Body of pancreas (tissue), 4 donors: ENCODE measurements around the gene STAT4. TPM values are rescaled to one million over a fixed set of nuclear protein-coding genes. Genes with fewer than 3 reads are reported as not detected.

Experiments
- ATAC-seq: fragments of 150-250 bp; one replicate; pipeline ENCODE4 v1.9.1; 2016
- DNase-seq, 4 donors: peaks; one replicate each; pipeline ENCODE4 v3.0.0-alpha.2; 2019
- H3K27ac ChIP-seq, 4 donors: fragments of 200-600 bp; sonication (generic); 1 replicate in 3 of 4; 2 replicates in 1 of 4; pipeline versions ENCODE4 v1.5.1 to v1.6.1; 2016 to 2019; ENCODE audit warnings: mild to moderate bottlenecking in 1 of 4, mixed read lengths in 1 of 4, moderate library complexity in 1 of 4
- H3K27me3 ChIP-seq, 2 donors: fragments of 200-600 bp; sonication (generic); one replicate each; pipeline ENCODE4 v1.6.0; 2016; ENCODE audit warnings: mild to moderate bottlenecking in 1 of 2
- H3K36me3 ChIP-seq, 2 donors: fragments of 200-600 bp; sonication (generic); replicated peaks in 1 of 2; 2 replicates each; pipeline ENCODE4 v1.5.1; 2016; ENCODE audit warnings: low read depth in 2 of 2; ENCODE audit not compliant: insufficient read depth in 1 of 2
- H3K4me1 ChIP-seq: fragments of 200-600 bp; sonication (generic); one replicate; pipeline ENCODE4 v1.6.0; 2016
- H3K4me3 ChIP-seq, 2 donors: fragments of 200-600 bp; sonication (generic); 1 replicate in 1 of 2; 2 replicates in 1 of 2; pipeline ENCODE4 v1.5.1; 2016 to 2019
- H3K9me3 ChIP-seq, 3 donors: fragments of 200-600 bp; sonication (generic); 1 replicate in 2 of 3; 2 replicates in 1 of 3; pipeline ENCODE4 v1.5.1; 2016
- CTCF ChIP-seq, 7 experiments: fragments of 450-650 bp in 4 of 7; fragments of 200-600 bp in 3 of 7; sonication (generic) in 3 of 7; IDR thresholded peaks; one replicate each; pipeline ENCODE4 v1.5.1; 2016 to 2019; ENCODE audit warnings: antibody characterized with exemption in 7 of 7
- POLR2A ChIP-seq, 3 donors: fragments of 450-650 bp; IDR thresholded peaks; one replicate each; pipeline ENCODE4 v1.6.1; 2016; ENCODE audit warnings: antibody characterized with exemption in 3 of 3, mild to moderate bottlenecking in 2 of 3
- WGBS, 2 donors: methylation state at CpG; one replicate each; pipeline ENCODE4 v1.1.5; 2017; 5-methylcytosine and 5-hydroxymethylcytosine counted together
- intact Hi-C: fragments of 100-400 bp; cut with DNase I; formaldehyde crosslinking; loops from one replicate; pipeline ENCODE4 v1.15.1; 2023
- total RNA-seq, 2 donors: library from RNA; depleted of rRNA; stranded (reverse); fragments of >200 nt; gene quantifications; one replicate each; pipeline ENCODE4 v1.1.0, GENCODE V29; 2016

Gene STAT4
- total RNA-seq, 2 donors from 2014 or later = 0.52 to 2.6 TPM

GRCh38 chr2:191013932-191014652, 136.7 kb downstream of the STAT4 start, which contains the start of gene STAT1:
Gene STAT1, minus strand, starts transcription at chr2:191014171. Its CDS starts 4,168 bp downstream, at chr2:191010003.
- Histone ChIP-seq H3K36me3 (no peaks in the 10 kb centered on the region), H3K9me3 (no peaks in the 10 kb centered on the region), H3K27me3 (no peaks in the 10 kb centered on the region), H3K4me3 (peak within 1 kb of the TSS; percentile 75 to 91), H3K27ac (peak within 1 kb of the TSS; percentile 91 to 99 (median 92)), H3K4me1 (peaks cover 33% of the 10 kb centered on the region)
- ATAC-seq = peak; percentile 97
- WGBS, 2 donors = 1% methylated on average over 21 to 68 of the region's 68 CpGs
- peak; percentile 92 to 95 (median 94) for DNase-seq
- intact Hi-C loops = no loop called here
- peak in 4 of 7 experiments; percentile 12 to 35 (median 32) for TF ChIP-seq CTCF (IDR thresholded peaks at IDR 0.05)
- peak; percentile 81 to 94 (median 91) for TF ChIP-seq POLR2A (IDR thresholded peaks at IDR 0.05)

DNA sequence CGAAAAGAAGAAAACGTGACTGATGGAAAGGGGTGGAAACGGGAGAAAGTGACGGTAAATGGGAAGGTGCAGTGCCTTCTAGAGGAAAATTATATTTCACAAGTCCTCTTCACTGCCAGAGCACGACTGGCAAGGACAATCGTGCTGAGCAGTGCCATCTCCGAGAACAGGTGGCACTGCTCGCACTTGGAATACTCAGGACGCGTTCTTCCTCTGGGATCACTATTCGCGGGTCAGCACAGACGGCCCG, 137.2 kb downstream of the STAT4 start:
- DNase-seq (no peak), ATAC-seq (no peak)
- Histone ChIP-seq H3K36me3 (no peaks in the 10 kb centered on the region), H3K9me3 (no peaks in the 10 kb centered on the region), H3K27me3 (no peaks in the 10 kb centered on the region), H3K27ac (peak overlapping the region; percentile 91 to 99 (median 92)), H3K4me3 (peak overlapping the region; percentile 75 to 91), H3K4me1 (peaks cover 33% of the 10 kb centered on the region)
- intact Hi-C loops = no loop called here
- 0% methylated on average over 10 to 14 of the region's 14 CpGs for WGBS, 2 donors
- TF ChIP-seq CTCF (IDR thresholded peaks at IDR 0.05) = no peak
- no peak for TF ChIP-seq POLR2A (IDR thresholded peaks at IDR 0.05)

DNA sequence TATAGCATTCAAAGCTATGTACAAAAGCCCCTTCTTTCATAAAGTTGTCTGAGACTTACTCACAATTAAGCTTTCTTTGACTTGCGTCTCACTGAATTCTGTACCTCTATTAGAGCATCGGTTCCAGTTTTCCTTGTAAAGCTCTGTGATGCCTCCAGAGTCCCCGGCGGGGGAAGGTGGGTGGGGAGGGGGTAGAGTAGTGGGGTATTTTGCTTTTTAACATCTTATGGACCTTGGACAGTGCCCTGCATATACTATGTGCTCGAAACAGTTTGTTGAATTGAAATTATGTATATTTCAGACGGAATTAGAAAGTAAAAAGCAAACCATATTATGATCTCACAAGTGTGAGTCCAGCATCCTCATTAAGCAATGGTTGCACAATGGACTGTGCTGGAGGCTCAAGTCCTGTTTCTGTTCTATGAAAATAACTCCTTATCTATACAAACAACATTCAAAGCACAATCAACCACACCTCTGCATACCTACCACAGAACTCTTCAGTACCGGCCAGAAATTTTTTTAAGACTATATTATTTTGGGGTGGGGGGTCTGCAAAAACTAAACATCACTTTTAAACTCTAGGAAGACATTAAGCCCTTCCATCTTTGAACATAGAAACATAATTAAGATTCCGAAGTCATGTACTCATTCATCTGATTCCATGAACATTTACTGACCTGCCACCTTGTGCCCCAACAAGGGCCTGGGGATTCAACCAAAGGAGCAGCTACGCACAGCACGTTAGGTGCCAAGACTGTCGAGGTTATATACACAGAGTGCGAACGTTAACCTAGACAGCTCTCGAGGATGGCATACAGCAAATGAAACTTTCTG, 137.7 kb downstream of the STAT4 start:
- Histone ChIP-seq H3K9me3 (no peaks in the 10 kb centered on the region), H3K4me3 (peak overlapping the region; percentile 75 to 91), H3K27ac (peak overlapping the region; percentile 91 to 99 (median 92)), H3K36me3 (peaks cover 0 to 2% of the 10 kb centered on the region in 2 donors), H3K4me1 (peaks cover 33% of the 10 kb centered on the region), H3K27me3 (no peaks in the 10 kb centered on the region)
- DNase-seq (peak in 2 of 4 donors; percentile 20 to 28), ATAC-seq (peak; percentile 8)
- WGBS, 2 donors = 11 to 19% methylated on average over 14 of the region's 14 CpGs
- intact Hi-C loops = no loop called here
- no peak for TF ChIP-seq CTCF (IDR thresholded peaks at IDR 0.05)
- no peak for TF ChIP-seq POLR2A (IDR thresholded peaks at IDR 0.05)

DNA sequence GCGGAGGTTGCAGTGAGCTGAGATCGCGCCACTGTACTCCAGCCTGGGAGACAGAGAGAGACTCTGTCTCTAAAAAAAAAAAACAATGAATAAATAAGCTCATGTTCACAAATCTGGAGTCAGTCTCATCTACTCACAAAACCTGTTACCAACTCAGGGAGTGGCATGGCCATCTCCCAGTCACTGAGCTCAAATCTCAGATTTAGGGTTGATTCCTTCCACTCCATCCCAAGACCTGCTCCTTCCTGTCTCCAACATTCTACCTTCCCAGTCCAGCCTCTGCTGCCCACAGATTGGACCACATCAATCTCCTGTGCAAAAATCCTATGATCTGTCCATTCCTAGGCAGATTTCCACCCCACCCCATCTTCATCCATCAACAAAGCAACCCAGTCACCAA, 138.4 kb downstream of the STAT4 start:
- no peak overlapping the region for H3K4me3 ChIP-seq
- 85 to 93% methylated on average over 3 of the region's 3 CpGs for WGBS, 2 donors
- TF ChIP-seq CTCF (IDR thresholded peaks at IDR 0.05) (no peak), POLR2A (IDR thresholded peaks at IDR 0.05) (no peak)
- ATAC-seq = no peak
- H3K36me3 ChIP-seq = peaks cover 0 to 2% of the 10 kb centered on the region in 2 donors
- no peak for DNase-seq
- intact Hi-C loops = no loop called here
- H3K27me3 ChIP-seq = no peaks in the 10 kb centered on the region
- H3K4me1 ChIP-seq = peaks cover 33% of the 10 kb centered on the region
- no peaks in the 10 kb centered on the region for H3K9me3 ChIP-seq
- H3K27ac ChIP-seq = peak overlapping the region in 1 of 4 donors; percentile 99
